K562 (cell line): ENCODE results near the gene GNG3. TPM values are rescaled to one million over a fixed set of nuclear protein-coding genes. Genes with fewer than 3 reads are reported as not detected.

ENCODE experiments used
- COPS2 ChIP-seq: fragments of 450-650 bp; conservative IDR thresholded peaks from 2 replicates; pipeline ENCODE4 v1.6.1; 2016; ENCODE audit warnings: mild to moderate bottlenecking, moderate library complexity
- E4F1 ChIP-seq: fragments of 250-450 bp; sonication (Bioruptor Pico); IDR thresholded peaks from 2 replicates; pipeline ENCODE4 v1.5.0; 2021; ENCODE audit warnings: mild to moderate bottlenecking, borderline replicate concordance
- ELK1 ChIP-seq: sonication (generic); formaldehyde crosslinking; IDR thresholded peaks from 2 replicates; pipeline ENCODE4 v1.8.1; 2022; ENCODE audit warnings: missing genetic modification reagents
- GTF2E2 ChIP-seq: fragments of 200-800 bp; sonication (Bioruptor generic); IDR thresholded peaks from 2 replicates; pipeline ENCODE4 v1.6.1; 2016; ENCODE audit warnings: missing genetic modification characterization, missing compliant biosample characterization
- HBP1 ChIP-seq: fragments of 450-650 bp; formaldehyde crosslinking; IDR thresholded peaks from 2 replicates; pipeline ENCODE4 v1.4.0; 2022; ENCODE audit warnings: missing genetic modification characterization
- NFYB ChIP-seq: IDR thresholded peaks from 2 replicates; pipeline ENCODE4 v1.6.1; 2011; ENCODE audit warnings: mild to moderate bottlenecking, moderate library complexity; ENCODE audit not compliant: insufficient read length; ENCODE audit errors: extremely low read depth
- NRF1 ChIP-seq, 2 experiments: fragments of 450-650 bp; IDR thresholded peaks in 1 of 2; conservative IDR thresholded peaks in 1 of 2; 2 replicates each; pipeline ENCODE4 v1.6.1; 2014; ENCODE audit warnings: mild to moderate bottlenecking in 2 of 2
- SOX6 ChIP-seq: fragments of 450-650 bp; IDR thresholded peaks from 2 replicates; pipeline ENCODE4 v1.6.1; 2014; ENCODE audit warnings: mild to moderate bottlenecking
- SPI1 ChIP-seq: IDR thresholded peaks from 2 replicates; pipeline ENCODE4 v1.6.1; 2011; ENCODE audit warnings: low read depth, low read length, control low read depth, borderline replicate concordance
- U2AF2 ChIP-seq: fragments of 200-400 bp; formaldehyde crosslinking; optimal IDR thresholded peaks from 2 replicates; pipeline ENCODE3; 2017; ENCODE audit warnings: low read depth, mild to moderate bottlenecking, low read length
- ZFPM2 ChIP-seq: fragments of 250-450 bp; sonication (Bioruptor Pico); IDR thresholded peaks from 2 replicates; pipeline ENCODE4 v1.5.1; 2022; ENCODE audit warnings: mild to moderate bottlenecking
- ZNF696 ChIP-seq: fragments of 250-450 bp; sonication (Bioruptor Pico); conservative IDR thresholded peaks from 2 replicates; pipeline ENCODE4 v1.4.0; 2020; ENCODE audit warnings: mild to moderate bottlenecking, moderate library complexity
- ZNF766 ChIP-seq: fragments of 200-800 bp; sonication (Bioruptor generic); conservative IDR thresholded peaks from 2 replicates; pipeline ENCODE4 v1.6.1; 2016; ENCODE audit warnings: missing genetic modification characterization, missing compliant biosample characterization
- ZNF785 ChIP-seq: fragments of 250-450 bp; sonication (Bioruptor Pico); IDR thresholded peaks from 2 replicates; pipeline ENCODE4 v1.4.0; 2020; ENCODE audit warnings: mild to moderate bottlenecking
- ZSCAN29 ChIP-seq: fragments of 450-650 bp; IDR thresholded peaks from 2 replicates; pipeline ENCODE4 v1.6.1; 2017
- polyA plus RNA-seq, 8 experiments: library from polyadenylated mRNA; depleted of rRNA in 4 of 8; stranded (reverse) in 5 of 8; unstranded in 3 of 8; fragments of >200 nt; fragmentation: Nextera tagmentation in 2 of 8; fragmentation: Illumina TruSeq in 1 of 8; extraction: Ambion mirVana in 2 of 8; extraction: Trizol in 1 of 8; gene quantifications; 2 replicates each; pipeline versions ENCODE4 v1.2.1 to v1.2.3, GENCODE V29; 2011 to 2014; ENCODE audit warnings: inconsistent platforms in 1 of 8, missing spikeins in 1 of 8
- total RNA-seq, 7 experiments: library from RNA; depleted of rRNA in 6 of 7; stranded (reverse); fragments of >200 nt in 6 of 7; fragmentation: Illumina TruSeq in 2 of 7; extraction: Trizol in 2 of 7; gene quantifications; 2 replicates each; pipeline versions ENCODE4 v1.2.1 to v1.2.3, GENCODE V29; 2011 to 2021; ENCODE audit warnings: low replicate concordance in 1 of 7
- TF ChIP-seq, protein P1 (sequence below): sonication (generic); formaldehyde crosslinking; IDR thresholded peaks from 2 replicates; pipeline ENCODE4 v1.8.0; 2022; ENCODE audit warnings: missing genetic modification reagents, mild to moderate bottlenecking, moderate library complexity, borderline replicate concordance
- TF ChIP-seq, protein P2 (sequence below): fragments of 450-650 bp; IDR thresholded peaks from 2 replicates; pipeline ENCODE4 v1.6.1; 2014; ENCODE audit warnings: low read depth, mild to moderate bottlenecking, moderate library complexity, borderline replicate concordance
- TF ChIP-seq, protein P3 (sequence below): fragments of 450-650 bp; formaldehyde crosslinking; IDR thresholded peaks from 2 replicates; pipeline ENCODE4 v1.4.0; 2022; ENCODE audit warnings: missing genetic modification characterization

Gene GNG3
- total and polyA plus RNA-seq, 9 of the 15 experiments (the other 6 are each of a cell fraction or from before 2014, with no cell fraction given), result 0.07 TPM; not detected in 8

- TF ChIP-seq U2AF2, result no peak
- TF ChIP-seq SOX6, result 0 out of 2 replicates have a peak, but pooled peaks have one; percentile 21
- TF ChIP-seq ZNF766 (CRISPR knock-in tag), result no peak
- no peak for TF ChIP-seq NRF1 (conservative IDR thresholded peaks at IDR 0.05 in 1 of 2, IDR thresholded peaks at IDR 0.05 in 1 of 2)
- TF ChIP-seq, protein P1, sequence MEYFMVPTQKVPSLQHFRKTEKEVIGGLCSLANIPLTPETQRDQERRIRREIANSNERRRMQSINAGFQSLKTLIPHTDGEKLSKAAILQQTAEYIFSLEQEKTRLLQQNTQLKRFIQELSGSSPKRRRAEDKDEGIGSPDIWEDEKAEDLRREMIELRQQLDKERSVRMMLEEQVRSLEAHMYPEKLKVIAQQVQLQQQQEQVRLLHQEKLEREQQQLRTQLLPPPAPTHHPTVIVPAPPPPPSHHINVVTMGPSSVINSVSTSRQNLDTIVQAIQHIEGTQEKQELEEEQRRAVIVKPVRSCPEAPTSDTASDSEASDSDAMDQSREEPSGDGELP (CRISPR knock-in tag), result peak; percentile 76
- no peak for TF ChIP-seq E4F1 (CRISPR knock-in tag)
- TF ChIP-seq SPI1, result peak; percentile 97
- no peak for TF ChIP-seq ZNF785
- no peak for TF ChIP-seq HBP1 (CRISPR knock-in tag)
- TF ChIP-seq ZSCAN29, result no peak
- TF ChIP-seq ZFPM2, result no peak
- TF ChIP-seq, protein P2, sequence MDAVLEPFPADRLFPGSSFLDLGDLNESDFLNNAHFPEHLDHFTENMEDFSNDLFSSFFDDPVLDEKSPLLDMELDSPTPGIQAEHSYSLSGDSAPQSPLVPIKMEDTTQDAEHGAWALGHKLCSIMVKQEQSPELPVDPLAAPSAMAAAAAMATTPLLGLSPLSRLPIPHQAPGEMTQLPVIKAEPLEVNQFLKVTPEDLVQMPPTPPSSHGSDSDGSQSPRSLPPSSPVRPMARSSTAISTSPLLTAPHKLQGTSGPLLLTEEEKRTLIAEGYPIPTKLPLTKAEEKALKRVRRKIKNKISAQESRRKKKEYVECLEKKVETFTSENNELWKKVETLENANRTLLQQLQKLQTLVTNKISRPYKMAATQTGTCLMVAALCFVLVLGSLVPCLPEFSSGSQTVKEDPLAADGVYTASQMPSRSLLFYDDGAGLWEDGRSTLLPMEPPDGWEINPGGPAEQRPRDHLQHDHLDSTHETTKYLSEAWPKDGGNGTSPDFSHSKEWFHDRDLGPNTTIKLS, result 0 out of 2 replicates have a peak, but pooled peaks have one; percentile 37
- no peak for TF ChIP-seq COPS2
- TF ChIP-seq NFYB, result no peak
- TF ChIP-seq ZNF696 (CRISPR knock-in tag), result no peak
- no peak for TF ChIP-seq ELK1 (CRISPR knock-in tag)
- no peak for TF ChIP-seq GTF2E2 (tag)
- TF ChIP-seq, protein P3, sequence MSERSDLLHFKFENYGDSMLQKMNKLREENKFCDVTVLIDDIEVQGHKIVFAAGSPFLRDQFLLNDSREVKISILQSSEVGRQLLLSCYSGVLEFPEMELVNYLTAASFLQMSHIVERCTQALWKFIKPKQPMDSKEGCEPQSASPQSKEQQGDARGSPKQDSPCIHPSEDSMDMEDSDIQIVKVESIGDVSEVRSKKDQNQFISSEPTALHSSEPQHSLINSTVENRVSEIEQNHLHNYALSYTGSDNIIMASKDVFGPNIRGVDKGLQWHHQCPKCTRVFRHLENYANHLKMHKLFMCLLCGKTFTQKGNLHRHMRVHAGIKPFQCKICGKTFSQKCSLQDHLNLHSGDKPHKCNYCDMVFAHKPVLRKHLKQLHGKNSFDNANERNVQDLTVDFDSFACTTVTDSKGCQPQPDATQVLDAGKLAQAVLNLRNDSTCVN, result no peak
Observed at GRCh38 chr11:62678770-62679696, 28.4 kb upstream of the GNG3 start, which contains the start of gene UBXN1 (continued).
